SHP77 treated with DMSO at 0.1 percent for 48 hours (cell line): ENCODE results near the gene MAN1C1.
A peak's percentile ranks its signal among the peaks of the same experiment; 100 is the strongest.

Source experiments
- DNase-seq: peaks from one replicate; lab custom pipeline; 2025; lab: John Stamatoyannopoulos, UW

MAN1C1 gene

GRCh38 chr1:25740071-25740470 is 123.5 kb downstream of the MAN1C1 start:
- no peak for DNase-seq

- DNase-seq: no peak
These were observed 125.7 kb downstream of the MAN1C1 start for GRCh38 chr1:25742316-25742715.

- peak; percentile 73 for DNase-seq
These were observed 126.9 kb downstream of the MAN1C1 start for GRCh38 chr1:25743164-25744139.

- DNase-seq: peak; percentile 63
These were observed 127.6 kb downstream of the MAN1C1 start for GRCh38 chr1:25744140-25744581.

GRCh38 chr1:25744636-25745425 is 128.2 kb downstream of the MAN1C1 start:
- DNase-seq: no peak

- no peak for DNase-seq
These were observed 129.9 kb downstream of the MAN1C1 start for GRCh38 chr1:25746299-25747045.

- DNase-seq: no peak
These were observed 130.6 kb downstream of the MAN1C1 start for GRCh38 chr1:25747046-25747719.

GRCh38 chr1:25748531-25749205 is 132.1 kb downstream of the MAN1C1 start:
- DNase-seq: no peak

- no peak for DNase-seq
These were observed 134.5 kb downstream of the MAN1C1 start for GRCh38 chr1:25750923-25751605.

GRCh38 chr1:25754470-25755181 is 138.0 kb downstream of the MAN1C1 start:
- DNase-seq: no peak

GRCh38 chr1:25755475-25756125 is 139.0 kb downstream of the MAN1C1 start:
- no peak for DNase-seq

- DNase-seq: no peak
These were observed 139.6 kb downstream of the MAN1C1 start for GRCh38 chr1:25756215-25756614.

GRCh38 chr1:25757151-25757845 is 140.7 kb downstream of the MAN1C1 start:
- no peak for DNase-seq

GRCh38 chr1:25757846-25758185 is 141.2 kb downstream of the MAN1C1 start:
- no peak for DNase-seq

GRCh38 chr1:25758466-25759070 is 142.0 kb downstream of the MAN1C1 start:
- no peak for DNase-seq

- DNase-seq: no peak
These were observed 143.6 kb downstream of the MAN1C1 start for GRCh38 chr1:25760122-25760719.

- no peak for DNase-seq
These were observed 144.3 kb downstream of the MAN1C1 start for GRCh38 chr1:25760871-25761270.

- DNase-seq: no peak
These were observed 146.9 kb downstream of the MAN1C1 start for GRCh38 chr1:25763493-25763892.
